ENCODE results near the gene IMMP2L.

DNA sequence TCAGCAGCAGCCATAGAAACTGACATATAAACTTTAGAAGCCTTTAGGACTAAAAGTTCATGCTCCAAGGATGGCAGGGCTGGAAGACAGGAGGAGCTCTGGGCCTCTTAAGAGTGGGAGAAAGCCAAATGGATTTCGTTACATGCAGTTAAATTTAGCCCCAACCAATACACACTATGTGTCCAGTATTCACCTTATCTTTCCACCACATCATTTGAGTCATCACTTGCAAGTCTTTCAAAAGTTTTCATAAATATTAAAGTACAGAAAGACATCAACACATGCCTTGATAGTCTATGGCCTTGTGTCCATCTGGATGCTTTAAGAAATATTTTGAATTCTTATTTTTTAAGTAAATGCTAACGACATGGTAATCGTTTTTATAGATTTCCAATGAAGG lies 863.7 kb downstream of the IMMP2L start:
- TF ChIP-seq ZNF384 (IDR thresholded peaks at IDR 0.05) (no peak), FOXM1 (IDR thresholded peaks at IDR 0.05; ENCODE audit: borderline replicate concordance) (no peak), ELF4 (IDR thresholded peaks at IDR 0.05) (no peak)
